HEK293 (cell line): ENCODE data around the gene TM7SF2.

Source experiments
- CTCF ChIA-PET: fragments of 350-600 bp; formaldehyde crosslinking; extraction: SDS; loops from one replicate; lab custom pipeline; 2021; ENCODE audit warnings: antibody characterized with exemption; lab: Yijun Ruan, JAX
- POLR2A ChIA-PET: fragments of 300-600 bp; formaldehyde crosslinking; extraction: SDS; loops from one replicate; lab custom pipeline; 2020; ENCODE audit warnings: antibody characterized with exemption, inconsistent platforms; lab: Yijun Ruan, JAX
- H3K27ac ChIP-seq: fragments of 200-500 bp; sonication (Bioruptor generic); 2 replicates; pipeline ENCODE4 v1.5.1; 2014; ENCODE audit warnings: low read depth, low read length, control low read depth, inconsistent platforms; ENCODE audit errors: extremely low read depth
- H3K36me3 ChIP-seq, 2 experiments: fragments of 200-500 bp in 1 of 2; sonication (Bioruptor generic) in 1 of 2; 1 replicate in 1 of 2; 2 replicates in 1 of 2; pipeline ENCODE4 v1.5.1; 2014 to 2017; ENCODE audit warnings: inconsistent platforms in 2 of 2, low read length in 2 of 2; ENCODE audit not compliant: control insufficient read depth in 2 of 2, insufficient read depth in 1 of 2
- H3K4me1 ChIP-seq: fragments of 200-500 bp; sonication (Bioruptor generic); 2 replicates; pipeline ENCODE4 v1.5.1; 2014; ENCODE audit warnings: mild to moderate bottlenecking, low read length, inconsistent platforms; ENCODE audit not compliant: control insufficient read depth, insufficient read depth
- H3K4me3 ChIP-seq: 2 replicates; pipeline ENCODE4 v1.5.1; 2011; ENCODE audit warnings: low read depth, mild to moderate bottlenecking, control low read depth, low read length, moderate library complexity
- H3K9me3 ChIP-seq: fragments of 200-500 bp; sonication (Bioruptor generic); 2 replicates; pipeline ENCODE4 v1.5.1; 2014; ENCODE audit warnings: low read depth, low read length, inconsistent platforms; ENCODE audit not compliant: control insufficient read depth, insufficient read depth
- GLIS2 ChIP-seq: fragments of 450-650 bp; formaldehyde crosslinking; IDR thresholded peaks from 2 replicates; pipeline ENCODE4 v1.5.1; 2016; ENCODE audit warnings: missing biosample characterization, missing genetic modification characterization
- KLF9 ChIP-seq: fragments of 450-650 bp; formaldehyde crosslinking; IDR thresholded peaks from 2 replicates; pipeline ENCODE4 v1.5.1; 2016; ENCODE audit warnings: missing biosample characterization, missing genetic modification characterization, low read depth
- MYNN ChIP-seq: fragments of 450-650 bp; formaldehyde crosslinking; IDR thresholded peaks from 2 replicates; pipeline ENCODE4 v1.5.1; 2016; ENCODE audit warnings: missing biosample characterization, missing genetic modification characterization, borderline replicate concordance
- ZBTB11 ChIP-seq: fragments of 450-650 bp; formaldehyde crosslinking; conservative IDR thresholded peaks from 2 replicates; pipeline ENCODE4 v1.5.1; 2016; ENCODE audit warnings: low read depth, missing biosample characterization, missing genetic modification characterization
- ZEB2 ChIP-seq: fragments of 450-650 bp; formaldehyde crosslinking; IDR thresholded peaks from 2 replicates; pipeline ENCODE4 v1.5.1; 2016; ENCODE audit warnings: missing biosample characterization, missing genetic modification characterization
- ZFP37 ChIP-seq: fragments of 450-650 bp; formaldehyde crosslinking; IDR thresholded peaks from 2 replicates; pipeline ENCODE4 v1.5.1; 2016; ENCODE audit warnings: missing biosample characterization, missing genetic modification characterization
- ZNF140 ChIP-seq: fragments of 450-650 bp; formaldehyde crosslinking; IDR thresholded peaks from 2 replicates; pipeline ENCODE4 v1.5.1; 2016; ENCODE audit warnings: missing biosample characterization, missing genetic modification characterization
- ZNF18 ChIP-seq: fragments of 450-650 bp; formaldehyde crosslinking; IDR thresholded peaks from 2 replicates; pipeline ENCODE4 v1.5.1; 2016; ENCODE audit warnings: missing biosample characterization, missing genetic modification characterization
- ZNF266 ChIP-seq: fragments of 450-650 bp; formaldehyde crosslinking; IDR thresholded peaks from 2 replicates; pipeline ENCODE4 v1.5.1; 2016; ENCODE audit warnings: missing biosample characterization, missing genetic modification characterization, low read depth
- ZNF530 ChIP-seq: fragments of 450-650 bp; formaldehyde crosslinking; IDR thresholded peaks from 2 replicates; pipeline ENCODE4 v1.5.1; 2016; ENCODE audit warnings: low read depth, missing biosample characterization, missing genetic modification characterization
- ZNF548 ChIP-seq: fragments of 450-650 bp; formaldehyde crosslinking; IDR thresholded peaks from 2 replicates; pipeline ENCODE4 v1.5.1; 2016; ENCODE audit warnings: missing biosample characterization, missing genetic modification characterization
- ZNF558 ChIP-seq: fragments of 450-650 bp; formaldehyde crosslinking; IDR thresholded peaks from 2 replicates; pipeline ENCODE4 v1.5.1; 2016; ENCODE audit warnings: missing biosample characterization, missing genetic modification characterization
- ZNF560 ChIP-seq: fragments of 450-650 bp; formaldehyde crosslinking; IDR thresholded peaks from 2 replicates; pipeline ENCODE4 v1.5.1; 2017; ENCODE audit warnings: missing biosample characterization, missing genetic modification characterization, borderline replicate concordance
- ZNF658 ChIP-seq: fragments of 450-650 bp; formaldehyde crosslinking; IDR thresholded peaks from 2 replicates; pipeline ENCODE4; 2016; ENCODE audit warnings: missing biosample characterization, missing genetic modification characterization
- ZNF670 ChIP-seq: fragments of 450-650 bp; formaldehyde crosslinking; IDR thresholded peaks from 2 replicates; pipeline ENCODE4 v1.5.1; 2016; ENCODE audit warnings: missing biosample characterization, missing genetic modification characterization, low read depth
- ZSCAN30 ChIP-seq: fragments of 450-650 bp; IDR thresholded peaks from 2 replicates; pipeline ENCODE4 v1.5.1; 2018; ENCODE audit warnings: missing biosample characterization, mild to moderate bottlenecking, missing genetic modification characterization, moderate library complexity
- TF ChIP-seq, protein P1 (sequence below): fragments of 450-650 bp; formaldehyde crosslinking; IDR thresholded peaks from 2 replicates; pipeline ENCODE4 v1.5.1; 2016; ENCODE audit warnings: missing biosample characterization, missing genetic modification characterization
- TF ChIP-seq, protein P2 (sequence below): fragments of 450-650 bp; formaldehyde crosslinking; IDR thresholded peaks from 2 replicates; pipeline ENCODE4 v1.5.1; 2016; ENCODE audit warnings: missing biosample characterization, missing genetic modification characterization, low read depth
- TF ChIP-seq, protein P3 (sequence below): fragments of 450-650 bp; formaldehyde crosslinking; IDR thresholded peaks from 2 replicates; pipeline ENCODE4 v1.5.1; 2017; ENCODE audit warnings: missing biosample characterization, missing genetic modification characterization

TM7SF2 gene

DNA sequence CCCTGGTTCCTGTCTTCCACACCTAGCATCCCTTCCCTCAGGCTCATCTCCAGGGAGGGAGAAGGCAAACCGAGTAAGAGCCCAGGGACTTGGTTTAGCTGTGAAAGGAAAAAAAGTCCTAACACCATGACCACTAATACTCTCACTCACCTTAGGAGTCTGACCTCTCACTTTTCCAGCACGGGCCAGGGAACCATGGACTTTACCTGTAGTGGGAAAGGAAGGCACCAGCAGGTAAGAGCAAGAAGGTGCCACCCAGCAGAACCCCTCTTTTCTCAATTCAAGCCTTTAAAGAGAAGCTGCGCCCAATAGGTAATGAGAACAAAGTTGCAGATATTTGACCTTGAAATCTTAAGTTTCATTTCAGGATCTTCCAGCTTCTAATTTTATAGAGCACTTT is 9.2 kb downstream of the TM7SF2 start:
- no peak overlapping the region; the same call in 1 of the 2 replicates for H3K4me3 ChIP-seq
- H3K4me1 ChIP-seq, result peaks cover 3% of the 10 kb centered on the region; the same call in 1 of the 2 replicates
- no peak for TF ChIP-seq ZFP37 (tag by site-specific recombination)
- TF ChIP-seq, protein P1, sequence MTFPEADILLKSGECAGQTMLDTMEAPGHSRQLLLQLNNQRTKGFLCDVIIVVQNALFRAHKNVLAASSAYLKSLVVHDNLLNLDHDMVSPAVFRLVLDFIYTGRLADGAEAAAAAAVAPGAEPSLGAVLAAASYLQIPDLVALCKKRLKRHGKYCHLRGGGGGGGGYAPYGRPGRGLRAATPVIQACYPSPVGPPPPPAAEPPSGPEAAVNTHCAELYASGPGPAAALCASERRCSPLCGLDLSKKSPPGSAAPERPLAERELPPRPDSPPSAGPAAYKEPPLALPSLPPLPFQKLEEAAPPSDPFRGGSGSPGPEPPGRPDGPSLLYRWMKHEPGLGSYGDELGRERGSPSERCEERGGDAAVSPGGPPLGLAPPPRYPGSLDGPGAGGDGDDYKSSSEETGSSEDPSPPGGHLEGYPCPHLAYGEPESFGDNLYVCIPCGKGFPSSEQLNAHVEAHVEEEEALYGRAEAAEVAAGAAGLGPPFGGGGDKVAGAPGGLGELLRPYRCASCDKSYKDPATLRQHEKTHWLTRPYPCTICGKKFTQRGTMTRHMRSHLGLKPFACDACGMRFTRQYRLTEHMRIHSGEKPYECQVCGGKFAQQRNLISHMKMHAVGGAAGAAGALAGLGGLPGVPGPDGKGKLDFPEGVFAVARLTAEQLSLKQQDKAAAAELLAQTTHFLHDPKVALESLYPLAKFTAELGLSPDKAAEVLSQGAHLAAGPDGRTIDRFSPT (tag by site-specific recombination), result no peak
- TF ChIP-seq MYNN, result no peak
- no peak for TF ChIP-seq ZNF558
- no peak for TF ChIP-seq ZSCAN30 (tag by site-specific recombination)
- TF ChIP-seq ZNF548, result no peak
- TF ChIP-seq ZBTB11, result no peak
- no peak for TF ChIP-seq ZNF670 (tag by site-specific recombination)
- TF ChIP-seq, protein P2, sequence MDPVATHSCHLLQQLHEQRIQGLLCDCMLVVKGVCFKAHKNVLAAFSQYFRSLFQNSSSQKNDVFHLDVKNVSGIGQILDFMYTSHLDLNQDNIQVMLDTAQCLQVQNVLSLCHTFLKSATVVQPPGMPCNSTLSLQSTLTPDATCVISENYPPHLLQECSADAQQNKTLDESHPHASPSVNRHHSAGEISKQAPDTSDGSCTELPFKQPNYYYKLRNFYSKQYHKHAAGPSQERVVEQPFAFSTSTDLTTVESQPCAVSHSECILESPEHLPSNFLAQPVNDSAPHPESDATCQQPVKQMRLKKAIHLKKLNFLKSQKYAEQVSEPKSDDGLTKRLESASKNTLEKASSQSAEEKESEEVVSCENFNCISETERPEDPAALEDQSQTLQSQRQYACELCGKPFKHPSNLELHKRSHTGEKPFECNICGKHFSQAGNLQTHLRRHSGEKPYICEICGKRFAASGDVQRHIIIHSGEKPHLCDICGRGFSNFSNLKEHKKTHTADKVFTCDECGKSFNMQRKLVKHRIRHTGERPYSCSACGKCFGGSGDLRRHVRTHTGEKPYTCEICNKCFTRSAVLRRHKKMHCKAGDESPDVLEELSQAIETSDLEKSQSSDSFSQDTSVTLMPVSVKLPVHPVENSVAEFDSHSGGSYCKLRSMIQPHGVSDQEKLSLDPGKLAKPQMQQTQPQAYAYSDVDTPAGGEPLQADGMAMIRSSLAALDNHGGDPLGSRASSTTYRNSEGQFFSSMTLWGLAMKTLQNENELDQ (tag by site-specific recombination), result no peak
- no peak for TF ChIP-seq ZNF18 (tag by site-specific recombination)
- no peak for TF ChIP-seq ZNF140 (tag by site-specific recombination)
- no peak for TF ChIP-seq ZEB2 (tag by site-specific recombination)
- TF ChIP-seq ZNF658, result no peak
- TF ChIP-seq, protein P3, sequence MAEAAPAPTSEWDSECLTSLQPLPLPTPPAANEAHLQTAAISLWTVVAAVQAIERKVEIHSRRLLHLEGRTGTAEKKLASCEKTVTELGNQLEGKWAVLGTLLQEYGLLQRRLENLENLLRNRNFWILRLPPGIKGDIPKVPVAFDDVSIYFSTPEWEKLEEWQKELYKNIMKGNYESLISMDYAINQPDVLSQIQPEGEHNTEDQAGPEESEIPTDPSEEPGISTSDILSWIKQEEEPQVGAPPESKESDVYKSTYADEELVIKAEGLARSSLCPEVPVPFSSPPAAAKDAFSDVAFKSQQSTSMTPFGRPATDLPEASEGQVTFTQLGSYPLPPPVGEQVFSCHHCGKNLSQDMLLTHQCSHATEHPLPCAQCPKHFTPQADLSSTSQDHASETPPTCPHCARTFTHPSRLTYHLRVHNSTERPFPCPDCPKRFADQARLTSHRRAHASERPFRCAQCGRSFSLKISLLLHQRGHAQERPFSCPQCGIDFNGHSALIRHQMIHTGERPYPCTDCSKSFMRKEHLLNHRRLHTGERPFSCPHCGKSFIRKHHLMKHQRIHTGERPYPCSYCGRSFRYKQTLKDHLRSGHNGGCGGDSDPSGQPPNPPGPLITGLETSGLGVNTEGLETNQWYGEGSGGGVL (tag by site-specific recombination), result no peak
- no peak for TF ChIP-seq ZNF530
- TF ChIP-seq GLIS2 (tag by site-specific recombination), result no peak
- no peak for TF ChIP-seq ZNF266 (tag by site-specific recombination)
- TF ChIP-seq KLF9 (tag by site-specific recombination), result no peak
- no peak for TF ChIP-seq ZNF560 (tag by site-specific recombination)
- ChIA-PET POLR2A (interaction anchor here (0.6 to 3.2 kb wide), 4 partner anchors 9 to 916 kb away, joined by 3 to 57 read pairs (median 36); partner anchors contain the start of genes SYVN1, TM7SF2 and VPS51), CTCF (interaction anchor here (1.0 to 3.4 kb wide), 4 partner anchors 10 to 233 kb away, joined by 3 to 37 read pairs (median 5); partner anchors contain the start of gene TM7SF2)
- no peaks in the 10 kb centered on the region for H3K9me3 ChIP-seq
- H3K36me3 ChIP-seq, result peaks cover 3 to 61% of the 10 kb centered on the region in 2 experiments; a peak in 2 of 3 replicates
- H3K27ac ChIP-seq, result no peak overlapping the region; the same call in 1 of the 2 replicates
